Body of pancreas (tissue), 4 donors: ENCODE data around the gene ACAP3.

Experiments used
- CTCF ChIP-seq, 7 experiments: fragments of 450-650 bp in 4 of 7; fragments of 200-600 bp in 3 of 7; sonication (generic) in 3 of 7; IDR thresholded peaks; one replicate each; pipeline ENCODE4 v1.5.1; 2016 to 2019; ENCODE audit warnings: antibody characterized with exemption in 7 of 7
- POLR2A ChIP-seq, 3 donors: fragments of 450-650 bp; IDR thresholded peaks; one replicate each; pipeline ENCODE4 v1.6.1; 2016; ENCODE audit warnings: antibody characterized with exemption in 3 of 3, mild to moderate bottlenecking in 2 of 3

GRCh38 chr1:1334835-1335234 is 27.1 kb upstream of the ACAP3 start:
- no peak for TF ChIP-seq CTCF (IDR thresholded peaks at IDR 0.05)
- TF ChIP-seq POLR2A (IDR thresholded peaks at IDR 0.05): no peak
